Psoas muscle (tissue), 8 donors: Measurements from ENCODE around the gene CLCN5. TPM values are rescaled to one million over a fixed set of nuclear protein-coding genes. Genes with fewer than 3 reads are reported as not detected.

Experiments
- ATAC-seq, 4 donors: fragments of 200-7000 bp; cut with Tn5 transposase; one replicate each; pipeline ENCODE4 v1.9.1; 2020; ENCODE audit warnings: moderate library complexity in 3 of 4, mild to moderate bottlenecking in 2 of 4
- DNase-seq, 2 donors: peaks; one replicate each; pipeline ENCODE4 v3.0.0-alpha.2; 2020
- H3K27ac ChIP-seq: fragments of 200-600 bp; one replicate; pipeline ENCODE4 v1.8.0; 2022
- H3K27me3 ChIP-seq, 3 donors: fragments of 200-600 bp in 1 of 3; one replicate each; pipeline versions ENCODE4 v1.6.1 to v1.8.0; 2013 to 2022; ENCODE audit warnings: low read length in 2 of 3, mild to moderate bottlenecking in 2 of 3, moderate library complexity in 1 of 3; ENCODE audit not compliant: insufficient read depth in 3 of 3
- H3K36me3 ChIP-seq, 2 donors: fragments of 200-600 bp in 1 of 2; one replicate each; pipeline versions ENCODE4 v1.6.1 to v1.8.0; 2013 to 2022; ENCODE audit warnings: low read depth in 1 of 2, mild to moderate bottlenecking in 1 of 2, moderate library complexity in 1 of 2; ENCODE audit not compliant: insufficient read depth in 1 of 2
- H3K4me1 ChIP-seq: fragments of 200-600 bp; one replicate; pipeline ENCODE4 v1.8.0; 2022
- H3K4me3 ChIP-seq: fragments of 200-600 bp; one replicate; pipeline ENCODE4 v1.8.0; 2022; ENCODE audit warnings: mild to moderate bottlenecking
- H3K9me3 ChIP-seq: fragments of 200-600 bp; one replicate; pipeline ENCODE4 v1.8.0; 2022
- CTCF ChIP-seq: fragments of 200-600 bp; IDR thresholded peaks from one replicate; pipeline ENCODE4 v1.8.0; 2022; ENCODE audit warnings: antibody characterized with exemption
- WGBS, 3 donors: extraction: QIAGEN DNeasy Blood & Tissue Kit; methylation state at CpG; one replicate each; pipeline versions ENCODE4 v1.1.6 to v1.1.7; 2013; 5-methylcytosine and 5-hydroxymethylcytosine counted together
- intact Hi-C, 2 donors: fragments of 100-400 bp; cut with DNase I; formaldehyde crosslinking; loops; one replicate each; pipeline versions ENCODE4 v1.11.0 to v1.14.2; 2022
- polyA plus RNA-seq, 3 donors: library from polyadenylated mRNA; stranded (reverse); fragments of 200-250 nt; gene quantifications; one replicate each; pipeline ENCODE4 v1.2.3, GENCODE V29; 2013
- total RNA-seq, 4 donors: library from RNA; stranded (reverse); fragmentation: NEBNext Ultra II Directional in 2 of 4; extraction: Animal tissue kit (Norgen Biotek cat#: 25700) in 2 of 4; gene quantifications; one replicate each; pipeline versions ENCODE4 v1.2.1 to v1.2.4, GENCODE V29; 2021 to 2023
- donor health status: healthy with polysubstance abuse.
- donor health status: DM: no; HTN: no; CAD: no; lungs with moderate emphysema.
- donor health status: Bipolar disorder and iron deficiency.
- donor health status: healthy.
- donor health status: DM: yes; HTN: yes; CAD: no.
- donor health status: DM: no; HTN: no; CAD: no.
- donor health status: DM: no; HTN: no; CAD: no.
- donor health status: DM: yes; HTN: yes; CAD: no.

The CLCN5 gene
- total and polyA plus RNA-seq, 7 donors = 1.9 to 11.3 (median 6.5) TPM

- H3K4me3 ChIP-seq = no peak overlapping the region
- intact Hi-C loops = no loop called here
- no peaks in the 10 kb centered on the region for H3K9me3 ChIP-seq
- no peak overlapping the region for H3K27ac ChIP-seq
- ATAC-seq (no peak), DNase-seq (no peak)
- peaks cover 0 to 36% (median 0%) of the 10 kb centered on the region in 3 donors for H3K27me3 ChIP-seq
- WGBS, 3 donors = 85 to 93% (median 88%) methylated on average over 3 of the region's 3 CpGs
- H3K36me3 ChIP-seq = no peaks in the 10 kb centered on the region
- H3K4me1 ChIP-seq = peaks cover 16% of the 10 kb centered on the region
- TF ChIP-seq CTCF = no peak
Measured at GRCh38 chrX:49999087-49999486, 76.7 kb downstream of the CLCN5 start.

GRCh38 chrX:50000937-50001542 is 78.6 kb downstream of the CLCN5 start:
- H3K4me3 ChIP-seq = no peak overlapping the region
- no peaks in the 10 kb centered on the region for H3K9me3 ChIP-seq
- DNase-seq = no peak
- intact Hi-C loops = no loop called here
- no peaks in the 10 kb centered on the region for H3K36me3 ChIP-seq
- TF ChIP-seq CTCF = no peak
- H3K27ac ChIP-seq = no peak overlapping the region
- ATAC-seq = no peak
- peaks cover 0 to 33% (median 0%) of the 10 kb centered on the region in 3 donors for H3K27me3 ChIP-seq
- H3K4me1 ChIP-seq = peaks cover under 1% of the 10 kb centered on the region

- 38 to 56% (median 40%) methylated on average over 2 of the region's 2 CpGs for WGBS, 3 donors
- no peak overlapping the region for H3K4me3 ChIP-seq
- DNase-seq = no peak
- no peaks in the 10 kb centered on the region for H3K36me3 ChIP-seq
- ATAC-seq = no peak
- H3K27me3 ChIP-seq = peaks cover 0 to 33% (median 0%) of the 10 kb centered on the region in 3 donors
- no peaks in the 10 kb centered on the region for H3K9me3 ChIP-seq
- H3K4me1 ChIP-seq = no peaks in the 10 kb centered on the region
- no peak for TF ChIP-seq CTCF
- intact Hi-C loops = no loop called here
- no peak overlapping the region for H3K27ac ChIP-seq
Measured at GRCh38 chrX:50002067-50002714, 79.8 kb downstream of the CLCN5 start.

GRCh38 chrX:50003467-50003866 is 81.1 kb downstream of the CLCN5 start:
- DNase-seq = no peak
- 67 to 92% (median 75%) methylated on average over 4 of the region's 4 CpGs for WGBS, 3 donors
- intact Hi-C loops = no loop called here

More at GRCh38 chrX:50003467-50003866, 81.1 kb downstream of the CLCN5 start:
- no peak overlapping the region for H3K4me3 ChIP-seq
- no peak for TF ChIP-seq CTCF
- no peak overlapping the region for H3K27ac ChIP-seq
- H3K36me3 ChIP-seq = no peaks in the 10 kb centered on the region
- ATAC-seq = no peak
- H3K27me3 ChIP-seq = peaks cover 0 to 33% (median 0%) of the 10 kb centered on the region in 3 donors
- no peaks in the 10 kb centered on the region for H3K4me1 ChIP-seq
- H3K9me3 ChIP-seq = no peaks in the 10 kb centered on the region
